ENCODE results near the gene STRIT1. TPM values are rescaled to one million over a fixed set of nuclear protein-coding genes. Genes with fewer than 3 reads are reported as not detected.

STRIT1 gene
- total RNA-seq, 1 experiment from 2014 or later: not detected

DNA sequence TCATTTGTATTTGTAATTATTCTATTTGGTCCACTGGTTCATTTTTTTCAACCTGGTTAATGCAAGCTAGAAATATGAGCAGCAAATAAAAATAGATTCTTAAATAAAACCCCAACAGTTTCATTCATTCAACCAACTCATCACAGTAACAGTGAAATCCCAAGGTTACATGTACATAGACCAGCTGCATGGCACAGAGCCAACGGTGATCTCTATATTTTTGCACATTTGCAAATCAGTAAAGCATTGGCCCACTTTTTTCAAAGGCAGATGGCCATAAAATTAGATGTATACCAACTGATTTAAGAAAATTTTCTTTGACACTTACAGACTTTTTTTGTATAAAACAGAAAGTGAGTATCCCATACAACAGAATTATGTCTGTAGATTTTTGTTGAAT is 49.3 kb downstream of the STRIT1 start:
- ATAC-seq (no peak), DNase-seq (ENCODE audit: low read depth, low spot score) (no peak)
- H3K36me3 ChIP-seq (ENCODE audit: control insufficient read depth, insufficient read depth, low read length): no peaks in the 10 kb centered on the region
- intact Hi-C loops (cut with micrococcal nuclease; ENCODE audit: unreplicated experiment) (no loop called here), in situ Hi-C loops (cut with HindIII; ENCODE audit: low pct_unique_long_range_greater_than_20kb, low sequenced_read_pairs) (no loop called here)
- no peaks in the 10 kb centered on the region for H3K27me3 ChIP-seq (ENCODE audit: control insufficient read depth, insufficient read depth, low read length)
- H3K27ac ChIP-seq (ENCODE audit: low read length): no peak overlapping the region
- no peaks in the 10 kb centered on the region for H3K9me3 ChIP-seq (ENCODE audit: control insufficient read depth, insufficient read depth, low read depth, low read length)
- no peaks in the 10 kb centered on the region for H3K4me1 ChIP-seq (ENCODE audit: control insufficient read depth, insufficient read depth, low read length)
- POLR2A ChIA-PET: no interaction called here
- CTCF ChIA-PET: no interaction called here
- no peak overlapping the region for H3K4me3 ChIP-seq (ENCODE audit: low read depth in 2 of 2, low read length in 2 of 2)
- BruUV-seq (replicated peaks): no TSS peak
- TF ChIP-seq POLR2AphosphoS5 (IDR thresholded peaks at IDR 0.05; ENCODE audit: low read depth, low read length) (no peak), SIN3A (IDR thresholded peaks at IDR 0.05; ENCODE audit: borderline replicate concordance, insufficient read depth, low read depth, low read length) (no peak), TCF7L2 (IDR thresholded peaks at IDR 0.05; ENCODE audit: low read depth, low read length) (no peak)
- TF ChIP-seq, protein P1, sequence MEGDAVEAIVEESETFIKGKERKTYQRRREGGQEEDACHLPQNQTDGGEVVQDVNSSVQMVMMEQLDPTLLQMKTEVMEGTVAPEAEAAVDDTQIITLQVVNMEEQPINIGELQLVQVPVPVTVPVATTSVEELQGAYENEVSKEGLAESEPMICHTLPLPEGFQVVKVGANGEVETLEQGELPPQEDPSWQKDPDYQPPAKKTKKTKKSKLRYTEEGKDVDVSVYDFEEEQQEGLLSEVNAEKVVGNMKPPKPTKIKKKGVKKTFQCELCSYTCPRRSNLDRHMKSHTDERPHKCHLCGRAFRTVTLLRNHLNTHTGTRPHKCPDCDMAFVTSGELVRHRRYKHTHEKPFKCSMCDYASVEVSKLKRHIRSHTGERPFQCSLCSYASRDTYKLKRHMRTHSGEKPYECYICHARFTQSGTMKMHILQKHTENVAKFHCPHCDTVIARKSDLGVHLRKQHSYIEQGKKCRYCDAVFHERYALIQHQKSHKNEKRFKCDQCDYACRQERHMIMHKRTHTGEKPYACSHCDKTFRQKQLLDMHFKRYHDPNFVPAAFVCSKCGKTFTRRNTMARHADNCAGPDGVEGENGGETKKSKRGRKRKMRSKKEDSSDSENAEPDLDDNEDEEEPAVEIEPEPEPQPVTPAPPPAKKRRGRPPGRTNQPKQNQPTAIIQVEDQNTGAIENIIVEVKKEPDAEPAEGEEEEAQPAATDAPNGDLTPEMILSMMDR (IDR thresholded peaks at IDR 0.05): no peak
- TF ChIP-seq, protein P2, sequence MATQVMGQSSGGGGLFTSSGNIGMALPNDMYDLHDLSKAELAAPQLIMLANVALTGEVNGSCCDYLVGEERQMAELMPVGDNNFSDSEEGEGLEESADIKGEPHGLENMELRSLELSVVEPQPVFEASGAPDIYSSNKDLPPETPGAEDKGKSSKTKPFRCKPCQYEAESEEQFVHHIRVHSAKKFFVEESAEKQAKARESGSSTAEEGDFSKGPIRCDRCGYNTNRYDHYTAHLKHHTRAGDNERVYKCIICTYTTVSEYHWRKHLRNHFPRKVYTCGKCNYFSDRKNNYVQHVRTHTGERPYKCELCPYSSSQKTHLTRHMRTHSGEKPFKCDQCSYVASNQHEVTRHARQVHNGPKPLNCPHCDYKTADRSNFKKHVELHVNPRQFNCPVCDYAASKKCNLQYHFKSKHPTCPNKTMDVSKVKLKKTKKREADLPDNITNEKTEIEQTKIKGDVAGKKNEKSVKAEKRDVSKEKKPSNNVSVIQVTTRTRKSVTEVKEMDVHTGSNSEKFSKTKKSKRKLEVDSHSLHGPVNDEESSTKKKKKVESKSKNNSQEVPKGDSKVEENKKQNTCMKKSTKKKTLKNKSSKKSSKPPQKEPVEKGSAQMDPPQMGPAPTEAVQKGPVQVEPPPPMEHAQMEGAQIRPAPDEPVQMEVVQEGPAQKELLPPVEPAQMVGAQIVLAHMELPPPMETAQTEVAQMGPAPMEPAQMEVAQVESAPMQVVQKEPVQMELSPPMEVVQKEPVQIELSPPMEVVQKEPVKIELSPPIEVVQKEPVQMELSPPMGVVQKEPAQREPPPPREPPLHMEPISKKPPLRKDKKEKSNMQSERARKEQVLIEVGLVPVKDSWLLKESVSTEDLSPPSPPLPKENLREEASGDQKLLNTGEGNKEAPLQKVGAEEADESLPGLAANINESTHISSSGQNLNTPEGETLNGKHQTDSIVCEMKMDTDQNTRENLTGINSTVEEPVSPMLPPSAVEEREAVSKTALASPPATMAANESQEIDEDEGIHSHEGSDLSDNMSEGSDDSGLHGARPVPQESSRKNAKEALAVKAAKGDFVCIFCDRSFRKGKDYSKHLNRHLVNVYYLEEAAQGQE (IDR thresholded peaks at IDR 0.05; ENCODE audit: insufficient read depth in 1 of 2, low read depth in 2 of 2, low read length in 1 of 2): no peak

DNA sequence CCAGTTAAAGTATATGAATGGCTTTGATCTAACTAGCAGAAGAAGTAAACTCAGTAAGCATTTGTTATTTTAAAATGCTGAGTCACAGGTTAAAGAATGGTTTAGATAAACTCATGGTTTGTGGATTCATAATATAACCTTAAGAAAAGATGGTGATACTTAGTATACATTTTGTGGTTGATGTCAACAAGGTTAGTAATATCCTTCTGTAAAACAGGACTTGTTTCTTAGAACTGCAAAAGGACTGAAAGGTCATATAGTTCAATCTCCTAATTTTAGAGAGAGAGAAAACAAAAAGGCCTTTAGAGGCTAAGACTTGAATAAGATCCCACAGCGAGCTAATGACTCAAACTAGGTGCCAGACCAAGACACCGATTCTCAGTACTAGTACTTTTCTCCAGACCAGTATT is 50.0 kb downstream of the STRIT1 start:
- no peak for ATAC-seq
- in situ Hi-C loops (cut with HindIII; ENCODE audit: low pct_unique_long_range_greater_than_20kb, low sequenced_read_pairs) (no loop called here), intact Hi-C loops (cut with micrococcal nuclease; ENCODE audit: unreplicated experiment) (no loop called here)
- Histone ChIP-seq H3K27ac (ENCODE audit: low read length) (no peak overlapping the region), H3K36me3 (ENCODE audit: control insufficient read depth, insufficient read depth, low read length) (no peaks in the 10 kb centered on the region), H3K4me3 (ENCODE audit: low read depth in 2 of 2, low read length in 2 of 2) (no peak overlapping the region), H3K27me3 (ENCODE audit: control insufficient read depth, insufficient read depth, low read length) (no peaks in the 10 kb centered on the region), H3K4me1 (ENCODE audit: control insufficient read depth, insufficient read depth, low read length) (no peaks in the 10 kb centered on the region), H3K9me3 (ENCODE audit: control insufficient read depth, insufficient read depth, low read depth, low read length) (no peaks in the 10 kb centered on the region)
- DNase-seq (ENCODE audit: low read depth, low spot score): no peak
- BruUV-seq (replicated peaks): no TSS peak
- ChIA-PET CTCF (no interaction called here), POLR2A (no interaction called here)
- TF ChIP-seq SIN3A (IDR thresholded peaks at IDR 0.05; ENCODE audit: borderline replicate concordance, insufficient read depth, low read depth, low read length) (no peak), POLR2AphosphoS5 (IDR thresholded peaks at IDR 0.05; ENCODE audit: low read depth, low read length) (no peak), TCF7L2 (IDR thresholded peaks at IDR 0.05; ENCODE audit: low read depth, low read length) (no peak)
- TF ChIP-seq, protein P1 (IDR thresholded peaks at IDR 0.05): no peak
- TF ChIP-seq, protein P2 (IDR thresholded peaks at IDR 0.05; ENCODE audit: insufficient read depth in 1 of 2, low read depth in 2 of 2, low read length in 1 of 2): no peak

All from Panc1 (cell line).